Liver (tissue), 3 donors: ENCODE data around the gene PLEKHH2.

ENCODE experiments used
- JUND ChIP-seq, 2 donors: IDR thresholded peaks; 2 replicates each; pipeline ENCODE4 v1.6.1; 2016; ENCODE audit warnings: antibody characterized with exemption in 2 of 2
- MAX ChIP-seq: IDR thresholded peaks from 2 replicates; pipeline ENCODE4 v1.6.1; 2016; ENCODE audit warnings: antibody characterized with exemption
- REST ChIP-seq: IDR thresholded peaks from 2 replicates; pipeline ENCODE4 v1.6.1; 2016; ENCODE audit warnings: antibody characterized with exemption, mild to moderate bottlenecking
- ZBTB33 ChIP-seq: IDR thresholded peaks from 2 replicates; pipeline ENCODE4 v1.6.1; 2016; ENCODE audit warnings: antibody characterized with exemption
- TF ChIP-seq, protein P1 (sequence below): fragments of 150-350 bp; IDR thresholded peaks from 2 replicates; pipeline ENCODE4 v1.5.1; 2017; ENCODE audit warnings: improper control_type of control experiment, low read depth, low read length; ENCODE audit not compliant: missing input control
- donor health status: healthy.
- donor health status: healthy.

DNA sequence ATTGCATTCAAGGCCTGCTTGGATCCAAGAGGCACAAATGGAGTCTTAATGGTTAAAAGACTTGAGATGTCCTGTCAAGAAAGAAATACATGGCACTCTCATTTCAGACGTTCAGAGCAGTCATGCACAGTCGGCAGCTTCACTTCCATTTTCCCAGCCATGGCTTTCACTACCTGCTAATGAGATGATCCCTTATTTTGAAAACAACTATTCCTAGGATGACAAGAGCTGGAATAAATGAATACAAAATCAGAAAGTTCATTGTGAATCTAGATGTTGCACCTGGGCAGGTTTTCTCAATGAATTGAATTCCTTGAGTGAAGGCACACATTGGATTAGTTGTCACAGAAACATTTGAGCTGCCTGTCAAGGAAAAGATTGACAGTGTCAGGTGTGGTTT is 175.9 kb downstream of the PLEKHH2 start:
- TF ChIP-seq, protein P1, sequence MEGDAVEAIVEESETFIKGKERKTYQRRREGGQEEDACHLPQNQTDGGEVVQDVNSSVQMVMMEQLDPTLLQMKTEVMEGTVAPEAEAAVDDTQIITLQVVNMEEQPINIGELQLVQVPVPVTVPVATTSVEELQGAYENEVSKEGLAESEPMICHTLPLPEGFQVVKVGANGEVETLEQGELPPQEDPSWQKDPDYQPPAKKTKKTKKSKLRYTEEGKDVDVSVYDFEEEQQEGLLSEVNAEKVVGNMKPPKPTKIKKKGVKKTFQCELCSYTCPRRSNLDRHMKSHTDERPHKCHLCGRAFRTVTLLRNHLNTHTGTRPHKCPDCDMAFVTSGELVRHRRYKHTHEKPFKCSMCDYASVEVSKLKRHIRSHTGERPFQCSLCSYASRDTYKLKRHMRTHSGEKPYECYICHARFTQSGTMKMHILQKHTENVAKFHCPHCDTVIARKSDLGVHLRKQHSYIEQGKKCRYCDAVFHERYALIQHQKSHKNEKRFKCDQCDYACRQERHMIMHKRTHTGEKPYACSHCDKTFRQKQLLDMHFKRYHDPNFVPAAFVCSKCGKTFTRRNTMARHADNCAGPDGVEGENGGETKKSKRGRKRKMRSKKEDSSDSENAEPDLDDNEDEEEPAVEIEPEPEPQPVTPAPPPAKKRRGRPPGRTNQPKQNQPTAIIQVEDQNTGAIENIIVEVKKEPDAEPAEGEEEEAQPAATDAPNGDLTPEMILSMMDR = no peak
- TF ChIP-seq MAX = no peak
- TF ChIP-seq ZBTB33 = no peak
- TF ChIP-seq REST = no peak
- no peak for TF ChIP-seq JUND (IDR thresholded peaks at IDR 0.05)
